ENCODE results near the gene TTC21A.

TTC21A gene

GRCh38 chr3:39098473-39099000 lies 8.9 kb upstream of the TTC21A start:
- no peak for FAIRE-seq

DNA sequence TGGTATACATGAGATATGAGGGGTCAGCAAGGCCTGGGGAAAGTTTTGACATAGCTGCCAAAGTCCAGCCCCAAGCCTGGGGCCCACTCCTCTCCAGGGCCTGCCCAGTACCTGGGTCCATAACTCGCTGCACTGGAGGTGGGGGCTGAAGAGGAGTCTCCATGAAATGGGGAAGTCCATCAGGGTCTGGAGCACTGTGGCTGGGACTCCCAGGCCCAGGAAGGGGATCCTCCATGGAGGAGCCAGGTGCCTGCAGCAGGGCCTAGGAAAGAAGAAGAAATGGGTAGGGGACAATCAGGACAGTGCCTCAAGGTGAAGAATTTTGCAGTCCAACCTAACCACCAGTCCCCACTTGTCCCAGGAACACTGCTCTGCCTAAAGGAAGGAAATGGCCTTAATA lies 8.2 kb upstream of the TTC21A start:
- FAIRE-seq = no peak

DNA sequence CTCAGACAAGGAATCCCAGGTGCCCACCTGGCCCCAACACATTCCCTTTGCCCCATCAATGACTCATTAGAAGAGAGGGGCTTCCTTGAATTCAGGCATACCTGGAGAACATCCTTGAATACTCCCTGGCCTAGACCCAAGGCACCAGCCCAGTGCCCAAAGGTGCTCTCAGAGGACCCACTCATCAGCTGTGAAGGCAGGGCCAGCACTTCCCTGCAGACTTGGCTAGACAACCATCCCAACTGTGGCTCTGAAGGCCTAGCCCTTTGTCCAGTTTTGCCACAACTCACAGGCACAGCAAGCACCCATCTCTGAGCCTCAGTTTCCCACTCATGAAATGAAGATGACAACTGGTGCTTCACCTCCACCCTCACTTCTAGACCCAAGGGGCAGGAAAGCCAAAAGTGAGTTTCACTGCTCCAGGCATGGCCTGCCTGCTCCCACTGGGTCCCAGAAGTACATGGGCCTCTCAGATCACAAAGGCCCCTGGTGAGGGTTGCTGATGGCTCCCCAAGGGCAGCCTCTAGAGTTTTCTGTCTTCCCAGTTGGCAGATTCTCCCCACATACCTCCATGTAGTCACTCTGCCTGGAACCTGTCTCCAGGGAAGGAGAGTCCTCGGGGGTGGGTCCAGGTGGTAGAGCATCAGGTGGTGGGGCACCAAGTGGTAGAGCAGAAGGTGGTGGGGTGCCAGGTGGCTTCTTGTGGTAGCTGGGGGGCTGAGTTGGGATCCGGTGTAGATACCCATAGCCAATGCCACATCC lies 7.6 kb upstream of the TTC21A start:
- no peak for FAIRE-seq

DNA sequence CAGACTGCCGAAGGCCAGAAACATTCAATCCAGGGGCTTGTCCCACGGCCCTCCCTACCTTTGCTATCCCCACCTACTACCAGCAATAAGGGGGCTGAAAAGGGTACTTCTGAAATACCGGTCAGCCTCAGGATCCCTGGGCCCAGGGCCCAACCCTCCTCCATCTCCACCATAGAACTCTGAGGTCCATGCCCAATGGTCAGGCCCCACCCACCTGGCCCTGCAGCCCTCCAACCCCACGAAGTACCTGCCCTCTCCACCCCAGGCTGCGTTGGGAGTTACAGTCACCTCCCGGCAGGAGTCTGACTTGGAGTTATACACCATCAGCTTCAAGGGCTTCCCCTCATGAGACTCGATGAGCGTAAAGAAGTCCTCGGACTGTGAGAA lies 7.0 kb upstream of the TTC21A start:
- FAIRE-seq = no peak

DNA sequence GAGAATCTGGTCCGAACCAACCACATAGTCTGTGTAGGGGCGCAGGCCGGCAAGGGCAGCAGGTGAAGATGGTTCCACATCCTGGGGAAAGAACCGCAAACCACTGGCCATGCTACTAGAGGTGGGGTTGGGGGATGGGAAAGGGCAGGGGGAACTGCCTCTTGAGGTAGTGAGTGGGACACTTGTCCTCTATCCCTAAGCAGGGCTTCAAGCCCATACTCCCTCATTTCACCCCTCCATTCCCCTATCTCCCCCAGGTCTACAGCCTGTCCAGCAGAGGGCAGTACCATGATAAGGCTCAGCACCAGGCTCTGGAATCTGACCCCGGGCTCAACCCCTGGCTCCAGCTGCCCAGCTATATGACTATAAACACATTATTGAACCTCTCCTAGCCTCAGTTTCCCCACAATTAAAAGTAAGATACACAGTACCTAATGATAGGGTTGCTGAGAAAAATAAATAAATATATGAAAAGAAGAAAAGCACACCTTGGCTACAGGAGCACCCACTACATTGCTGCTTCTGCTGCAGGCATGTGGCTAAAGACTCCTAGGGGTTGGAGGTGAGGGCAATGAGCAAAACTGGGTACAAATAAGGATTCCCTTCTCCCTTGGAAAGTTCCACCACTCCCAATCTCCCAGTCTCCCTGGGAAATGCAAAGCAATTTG lies 6.3 kb upstream of the TTC21A start:
- FAIRE-seq = no peak

GRCh38 chr3:39102504-39103323 lies 4.8 kb upstream of the TTC21A start:
- FAIRE-seq = no peak

GRCh38 chr3:39103324-39103693 lies 4.2 kb upstream of the TTC21A start:
- no peak for FAIRE-seq

- no peak for FAIRE-seq
Observed at GRCh38 chr3:39103791-39104552, 3.5 kb upstream of the TTC21A start.

GRCh38 chr3:39104961-39105686 lies 2.4 kb upstream of the TTC21A start:
- FAIRE-seq = no peak

DNA sequence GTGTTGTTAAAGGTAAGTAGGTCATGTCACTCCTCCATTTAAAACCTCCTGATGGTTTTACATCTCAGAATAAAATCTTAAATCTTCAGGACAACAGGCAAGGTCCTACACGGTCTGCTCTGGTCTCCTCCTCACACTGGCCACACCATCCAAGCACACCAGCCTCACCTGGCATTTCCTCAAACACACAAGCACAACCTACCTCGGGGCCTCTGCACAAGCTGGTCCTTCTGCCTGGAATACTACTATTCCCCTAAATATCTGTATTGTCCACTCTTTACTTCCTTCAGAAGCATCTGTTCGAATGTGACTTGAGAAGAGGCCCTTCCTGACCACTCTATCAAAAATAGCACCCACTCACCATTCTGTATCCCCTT lies 1.8 kb upstream of the TTC21A start:
- no peak for FAIRE-seq

DNA sequence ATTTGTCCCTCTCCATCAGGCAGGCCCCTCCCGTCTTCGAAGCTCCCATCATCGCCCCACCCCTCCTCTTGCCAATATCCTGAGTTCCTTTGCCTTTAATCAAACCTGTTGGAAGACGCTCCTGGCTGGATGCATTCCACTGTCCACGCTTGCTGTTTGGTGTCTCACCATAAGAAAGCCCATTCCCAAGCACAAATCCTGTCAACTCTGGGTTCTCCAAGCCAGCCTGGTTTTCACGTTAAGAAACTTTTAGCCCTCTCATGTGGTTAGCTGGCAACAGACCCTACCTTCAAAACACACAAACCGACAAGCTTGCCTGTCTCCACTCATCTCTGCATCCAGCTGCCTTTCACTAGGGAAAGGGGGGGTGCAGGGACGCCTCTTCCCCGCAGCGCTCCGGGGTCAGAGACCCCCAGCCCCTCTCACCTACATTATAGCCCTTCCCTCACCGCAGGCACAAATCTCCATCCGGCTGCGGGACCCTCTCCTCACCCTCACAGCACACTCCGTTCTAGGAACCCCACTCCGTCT lies 1.1 kb upstream of the TTC21A start:
- no peak for FAIRE-seq

DNA sequence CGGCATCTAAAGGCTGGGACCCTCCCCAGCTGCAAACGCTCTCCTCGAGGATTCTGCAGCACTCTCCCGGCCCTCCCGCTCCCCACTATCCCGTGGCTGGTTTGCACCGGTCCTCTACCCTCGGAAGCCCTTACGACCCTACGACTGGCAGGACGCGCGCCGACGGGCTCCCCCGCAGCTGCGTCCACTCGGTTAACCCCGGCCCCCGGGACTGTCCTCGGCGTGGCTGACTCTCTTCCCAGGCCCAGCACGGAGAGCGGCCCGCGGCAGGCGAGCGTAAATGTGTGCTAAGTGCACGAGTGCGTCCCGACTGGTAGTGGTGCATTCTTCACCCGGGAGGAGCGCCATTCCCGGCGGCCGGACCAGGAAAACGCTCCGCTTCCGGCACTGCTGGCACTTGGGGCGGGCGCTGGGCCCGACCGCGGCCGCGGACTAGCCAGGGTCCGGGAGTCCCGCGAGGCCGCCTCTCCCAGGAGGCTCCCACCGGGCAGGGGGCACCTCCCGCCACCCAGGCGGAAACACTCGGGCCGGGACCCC lies 561 bp upstream of the TTC21A start:
- no peak for FAIRE-seq

DNA sequence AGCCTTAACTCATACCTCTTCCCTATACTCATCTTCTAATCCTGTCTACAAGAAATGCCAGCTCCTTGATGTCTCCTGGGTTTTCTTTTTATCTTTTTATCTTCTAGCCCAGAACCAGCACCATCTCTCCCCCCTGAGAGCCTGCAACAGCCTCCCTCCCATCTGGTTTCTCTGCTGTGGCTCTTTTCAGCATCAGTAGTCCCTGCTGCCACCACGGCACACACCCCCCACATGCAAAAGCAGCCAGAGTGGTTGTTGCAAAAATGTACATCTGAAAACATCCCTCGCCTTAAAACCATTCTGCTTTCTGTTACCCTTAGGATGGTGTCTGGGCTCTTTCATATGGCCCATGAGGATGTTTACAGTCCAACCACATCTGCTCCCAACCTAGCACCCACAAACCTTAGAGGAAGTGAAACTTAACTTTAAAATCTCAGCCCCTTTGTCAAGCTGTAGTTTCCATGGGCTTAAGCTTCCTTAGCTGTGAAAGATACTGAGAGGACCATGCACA lies 775 bp downstream of the TTC21A start:
- FAIRE-seq = no peak

- FAIRE-seq = no peak
Observed at GRCh38 chr3:39109086-39109485, 1.6 kb downstream of the TTC21A start.

DNA sequence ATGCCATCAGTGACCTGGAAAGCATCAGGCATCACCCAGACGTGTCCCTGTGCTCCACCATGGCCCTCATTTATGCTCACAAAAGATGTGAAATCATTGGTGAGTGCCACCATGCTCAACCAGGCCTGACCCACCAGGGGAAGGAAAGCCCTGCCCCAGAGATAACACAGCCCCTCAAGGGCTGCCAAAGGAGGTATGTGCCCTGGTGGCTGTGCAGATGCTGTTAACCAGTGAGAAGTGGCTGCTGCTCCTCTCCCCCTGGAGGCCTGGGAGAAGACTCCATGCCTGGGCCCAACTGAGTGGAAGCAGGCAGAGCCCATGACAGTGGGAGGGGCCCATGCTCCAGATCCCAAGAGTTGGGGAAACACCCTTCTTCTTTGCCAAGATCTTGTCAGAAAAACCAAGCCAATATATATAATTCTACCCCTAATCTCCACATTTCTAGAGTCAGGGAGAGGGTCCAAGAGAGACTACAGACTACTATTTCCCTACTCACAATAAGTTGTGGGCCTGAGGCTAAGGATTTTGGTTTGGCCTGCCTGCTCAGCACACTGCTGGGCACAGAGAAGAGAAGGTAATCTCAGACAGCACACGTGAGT lies 2.7 kb downstream of the TTC21A start:
- no peak for FAIRE-seq

GRCh38 chr3:39112113-39112512 lies 4.6 kb downstream of the TTC21A start:
- no peak for FAIRE-seq

- no peak for FAIRE-seq
Observed at GRCh38 chr3:39112535-39112934, 5.1 kb downstream of the TTC21A start.

DNA sequence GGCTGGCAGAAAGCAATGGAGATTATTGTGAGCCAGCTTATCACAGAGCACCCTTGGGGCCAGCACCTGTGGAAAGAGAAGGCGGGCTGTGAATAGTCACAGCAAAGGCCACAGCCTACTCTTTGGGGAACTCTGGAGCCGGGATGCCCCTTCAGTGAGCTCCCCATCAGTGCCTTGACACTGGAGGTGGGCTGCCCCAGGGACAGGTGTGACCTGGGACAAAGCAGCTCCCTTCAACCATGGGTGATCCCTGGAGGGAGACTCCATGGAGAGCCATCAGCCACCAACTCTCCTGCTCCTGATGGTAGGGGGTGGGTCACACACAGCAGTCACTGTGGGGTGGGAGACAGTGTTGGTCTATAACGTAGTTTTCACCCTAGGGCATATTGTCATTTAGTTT lies 5.8 kb downstream of the TTC21A start:
- no peak for FAIRE-seq

GRCh38 chr3:39114456-39114855 lies 7.0 kb downstream of the TTC21A start:
- no peak for FAIRE-seq

- no peak for FAIRE-seq
Observed at GRCh38 chr3:39115870-39116269, 8.4 kb downstream of the TTC21A start.

DNA sequence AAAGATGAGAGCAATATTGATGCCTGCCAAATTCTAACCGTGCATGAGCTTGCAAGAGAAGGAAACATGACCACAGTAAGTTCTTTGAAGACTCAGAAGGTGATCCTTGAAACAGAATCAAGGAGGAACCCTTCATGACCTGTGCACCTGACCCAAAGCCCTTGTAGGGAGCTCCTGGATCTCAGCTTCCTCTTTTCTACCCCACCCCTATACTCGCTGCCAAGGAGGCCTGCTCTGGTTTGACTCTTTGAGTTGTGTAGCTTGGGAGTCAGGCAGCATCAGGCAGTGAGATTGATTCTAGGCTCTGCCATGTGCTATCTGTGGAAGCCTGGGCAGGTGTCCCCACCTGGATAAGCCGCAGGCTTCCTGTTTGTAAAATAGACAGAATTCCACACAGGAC lies 10.6 kb downstream of the TTC21A start:
- FAIRE-seq = no peak
